GM12872 (cell line): Measurements from ENCODE around the gene GPSM1.

Source experiments
- TF ChIP-seq, protein P1 (sequence below): IDR thresholded peaks from 3 replicates; pipeline ENCODE4 v1.5.1; 2011; ENCODE audit warnings: low read depth, mild to moderate bottlenecking, low read length, moderate library complexity; ENCODE audit not compliant: insufficient read depth

GPSM1 gene

DNA sequence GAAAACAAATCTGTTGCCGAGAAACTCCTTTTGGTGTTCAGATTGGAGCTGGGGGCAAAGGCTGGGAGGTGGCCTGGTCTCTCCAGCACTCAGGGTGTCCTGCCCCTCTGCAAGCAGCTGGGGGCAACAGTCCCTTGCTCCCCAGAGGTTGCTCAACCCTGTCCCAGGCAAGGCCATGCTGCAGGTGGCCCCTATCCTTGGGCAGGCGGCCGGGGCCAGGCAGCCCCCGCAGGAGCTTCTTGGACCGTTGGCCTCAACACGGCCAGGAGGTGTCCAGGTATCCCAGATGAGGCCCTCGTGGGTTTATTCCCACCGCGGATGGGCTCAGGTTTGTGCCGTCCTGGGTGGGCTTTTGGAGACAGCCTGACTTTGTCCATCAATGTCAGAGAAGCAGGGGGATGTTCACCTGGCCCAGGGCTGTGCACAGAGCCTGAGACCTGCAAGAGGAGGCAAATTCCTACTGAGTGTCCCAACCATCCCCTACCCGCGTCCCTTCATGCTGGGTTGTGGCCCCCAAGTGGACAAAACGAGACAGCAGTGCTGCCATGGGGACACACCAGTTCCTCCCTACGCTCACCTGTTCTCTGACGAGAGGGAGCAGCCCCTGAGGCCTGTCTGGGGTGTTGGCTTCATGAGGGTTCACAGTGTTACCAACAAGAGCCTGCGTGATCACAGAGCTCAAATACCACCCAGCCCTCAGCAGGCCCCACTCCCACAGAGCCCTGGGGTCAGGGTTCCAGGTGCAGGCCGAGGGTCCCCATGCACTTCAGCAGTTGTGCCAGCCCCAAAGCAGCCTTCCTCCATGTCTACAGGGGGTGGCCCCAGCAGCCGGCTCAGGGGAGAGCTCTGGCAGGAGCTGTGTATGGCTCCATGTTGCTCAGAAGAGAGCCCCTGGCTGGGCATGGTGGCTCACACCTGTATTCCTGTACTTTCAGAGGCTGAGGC lies 14.0 kb upstream of the GPSM1 start:
- TF ChIP-seq, protein P1, sequence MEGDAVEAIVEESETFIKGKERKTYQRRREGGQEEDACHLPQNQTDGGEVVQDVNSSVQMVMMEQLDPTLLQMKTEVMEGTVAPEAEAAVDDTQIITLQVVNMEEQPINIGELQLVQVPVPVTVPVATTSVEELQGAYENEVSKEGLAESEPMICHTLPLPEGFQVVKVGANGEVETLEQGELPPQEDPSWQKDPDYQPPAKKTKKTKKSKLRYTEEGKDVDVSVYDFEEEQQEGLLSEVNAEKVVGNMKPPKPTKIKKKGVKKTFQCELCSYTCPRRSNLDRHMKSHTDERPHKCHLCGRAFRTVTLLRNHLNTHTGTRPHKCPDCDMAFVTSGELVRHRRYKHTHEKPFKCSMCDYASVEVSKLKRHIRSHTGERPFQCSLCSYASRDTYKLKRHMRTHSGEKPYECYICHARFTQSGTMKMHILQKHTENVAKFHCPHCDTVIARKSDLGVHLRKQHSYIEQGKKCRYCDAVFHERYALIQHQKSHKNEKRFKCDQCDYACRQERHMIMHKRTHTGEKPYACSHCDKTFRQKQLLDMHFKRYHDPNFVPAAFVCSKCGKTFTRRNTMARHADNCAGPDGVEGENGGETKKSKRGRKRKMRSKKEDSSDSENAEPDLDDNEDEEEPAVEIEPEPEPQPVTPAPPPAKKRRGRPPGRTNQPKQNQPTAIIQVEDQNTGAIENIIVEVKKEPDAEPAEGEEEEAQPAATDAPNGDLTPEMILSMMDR = no peak

DNA sequence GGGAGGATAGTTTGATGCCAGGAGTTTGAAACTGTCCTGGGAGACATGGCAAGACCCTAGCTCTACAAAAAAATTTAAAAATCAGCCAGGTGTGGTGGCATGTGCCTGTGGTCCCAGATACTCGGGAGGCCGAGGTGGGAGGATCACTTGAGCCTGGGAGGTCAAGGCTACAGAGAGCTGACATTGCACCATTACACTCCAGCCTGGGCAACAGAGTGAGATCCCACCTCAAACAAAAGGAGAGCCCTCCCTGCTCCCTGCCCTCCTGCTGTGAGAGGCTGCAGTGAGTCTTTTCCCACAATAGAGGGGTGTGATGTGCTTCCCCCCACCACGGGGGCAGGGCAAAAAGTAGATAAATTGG lies 13.3 kb upstream of the GPSM1 start:
- TF ChIP-seq, protein P1 = no peak

DNA sequence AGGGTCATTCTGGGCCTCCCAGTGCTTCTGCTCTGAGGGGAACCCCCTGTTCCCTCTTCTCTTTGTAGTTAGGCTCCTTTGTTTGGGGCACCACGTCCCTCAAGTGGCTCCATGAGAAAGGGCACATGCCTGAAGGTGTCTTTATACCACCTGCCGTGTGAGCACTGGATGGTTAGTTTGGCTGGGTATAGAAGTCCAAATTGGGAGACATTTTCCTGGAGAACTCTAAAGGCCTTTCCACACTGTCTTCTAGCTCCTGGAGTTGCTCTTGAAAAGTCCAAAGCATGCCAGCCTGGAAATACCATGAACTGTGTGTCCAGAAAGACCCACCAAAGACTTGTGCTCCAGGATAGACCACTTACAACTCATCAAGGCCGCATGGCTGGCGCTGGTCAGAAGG lies 12.4 kb upstream of the GPSM1 start:
- TF ChIP-seq, protein P1 = no peak

DNA sequence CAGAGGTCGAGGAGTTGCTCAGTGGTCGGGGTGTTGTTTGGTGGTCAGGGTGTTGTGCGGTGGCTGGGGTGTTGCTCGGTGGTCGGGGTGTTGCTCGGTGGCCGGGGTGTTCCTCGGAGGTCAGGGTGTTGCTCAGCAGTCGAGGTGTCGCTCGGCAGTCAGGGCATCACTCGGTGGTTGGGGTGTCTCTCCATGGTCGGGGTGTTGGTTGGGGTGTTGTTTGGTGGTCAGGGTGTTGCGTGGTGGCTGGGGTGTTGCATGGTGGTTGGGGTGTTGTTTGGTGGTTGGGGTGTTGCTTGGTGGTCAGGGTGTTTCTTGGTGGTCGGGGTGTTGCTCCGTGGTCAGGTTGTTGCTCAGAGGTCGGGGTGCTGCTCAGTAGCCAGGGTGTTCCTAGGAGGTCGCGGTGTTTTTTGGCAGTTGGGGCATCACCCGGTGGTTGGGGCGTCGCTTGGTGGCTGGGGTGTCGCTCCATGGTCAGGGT lies 11.0 kb upstream of the GPSM1 start:
- TF ChIP-seq, protein P1 = no peak

DNA sequence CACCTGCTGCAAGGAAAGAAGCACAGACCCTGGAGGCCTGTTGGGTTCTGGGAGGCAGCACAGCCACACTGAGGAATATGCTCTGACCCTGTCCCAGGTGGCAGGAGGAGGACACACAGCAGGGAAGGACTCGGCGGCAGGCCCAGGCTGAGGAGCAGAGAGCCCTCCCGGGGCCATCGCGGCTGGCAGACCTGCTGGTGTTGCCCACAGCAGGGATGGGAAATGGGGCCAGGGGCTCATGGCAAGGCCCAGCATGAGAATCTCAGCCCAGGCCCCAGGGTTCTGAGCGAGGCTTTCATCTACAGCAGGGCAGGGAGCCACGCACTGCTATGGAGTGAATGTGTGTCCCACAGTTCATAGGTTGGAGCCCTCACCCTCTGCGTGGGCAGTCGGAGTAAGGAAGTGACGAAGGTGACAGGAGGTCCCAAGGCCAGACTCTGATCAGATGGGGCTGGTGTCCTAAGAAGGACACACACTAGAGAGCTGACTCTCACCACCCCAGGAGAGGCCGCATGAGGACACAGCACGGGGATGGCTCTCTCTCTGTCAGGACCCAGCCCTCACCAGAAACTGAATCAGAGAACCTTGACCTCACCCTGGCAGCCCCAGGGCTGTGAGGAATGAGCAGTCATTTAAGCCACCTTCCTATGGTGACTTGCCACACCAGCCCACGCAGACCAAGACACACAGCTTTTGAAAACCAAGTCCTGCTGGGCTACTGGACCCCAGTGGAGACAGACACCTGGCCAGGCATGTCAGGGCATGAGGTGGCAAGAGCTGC lies 10.3 kb upstream of the GPSM1 start:
- TF ChIP-seq, protein P1 = no peak

DNA sequence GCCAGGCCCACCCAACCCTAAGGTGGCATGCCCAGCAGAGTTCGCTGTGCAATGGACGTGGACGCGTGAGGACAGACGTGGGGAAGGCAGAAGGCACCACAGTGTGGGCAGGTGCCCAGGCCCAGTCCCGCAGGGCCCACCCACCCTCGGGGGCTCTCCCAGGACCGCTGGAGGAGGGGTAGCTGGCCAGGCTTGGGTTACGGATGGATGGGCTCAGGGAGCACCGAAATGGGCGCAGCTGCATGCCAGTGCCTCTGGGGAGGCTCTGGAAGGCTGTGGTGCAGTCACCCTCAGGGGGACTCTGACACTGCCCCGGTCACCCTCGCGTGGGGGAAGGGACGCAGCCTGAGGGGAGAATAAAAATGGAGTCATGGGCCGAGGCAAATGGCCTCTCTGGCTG lies 9.6 kb upstream of the GPSM1 start:
- TF ChIP-seq, protein P1 = no peak

DNA sequence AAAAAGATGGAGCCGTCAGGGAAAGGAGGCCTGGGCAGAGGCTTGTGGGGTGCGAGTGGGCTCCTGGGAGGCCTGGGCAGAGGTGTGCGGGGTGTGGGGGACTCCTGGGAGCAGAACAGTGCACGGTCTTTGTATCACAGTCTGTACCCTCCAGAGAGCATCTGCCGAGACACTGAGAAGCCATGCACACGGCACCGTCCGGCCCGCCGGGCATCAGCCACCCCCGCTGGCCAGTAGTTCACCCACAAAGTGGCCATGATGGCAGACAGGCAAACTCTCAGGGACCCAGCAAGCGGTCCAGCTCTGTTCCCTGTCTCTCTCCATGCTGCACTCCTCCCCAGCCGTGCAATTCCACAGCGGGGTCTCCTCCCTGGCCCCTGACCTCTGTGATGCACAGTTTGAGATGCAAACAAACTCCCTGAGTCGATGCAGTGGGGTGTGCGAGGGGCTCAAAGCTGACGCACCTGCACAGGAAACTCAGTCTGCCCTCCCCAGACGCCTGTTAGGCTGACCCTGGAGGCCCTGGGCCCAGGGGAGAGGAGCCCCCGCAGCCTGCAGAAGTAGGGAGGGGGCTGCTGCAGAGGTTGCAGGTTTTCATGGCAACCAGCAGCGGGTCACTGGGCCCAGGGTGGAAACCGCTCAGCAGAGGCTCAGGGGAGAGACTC lies 9.1 kb upstream of the GPSM1 start:
- TF ChIP-seq, protein P1 = no peak
